Mucosa of gallbladder (tissue), 1 donor: ENCODE results near the gene ACSF2. TPM values are rescaled to one million over a fixed set of nuclear protein-coding genes. Genes with fewer than 3 reads are reported as not detected.

Source experiments
- total RNA-seq: library from RNA; stranded (reverse); gene quantifications from one replicate; pipeline ENCODE4 v1.2.1, GENCODE V29; 2021
- donor health status: DM: no; HTN: no; CAD: no.

ACSF2 gene
- total RNA-seq, 1 donor from 2014 or later, result 67.5 TPM

Other genes starting within 250 kb of the ACSF2 start
- 421 TPM for gene COL1A1, start 224.6 kb upstream of the ACSF2 start, total RNA-seq
- 27.2 TPM for gene TMEM92, start 151.8 kb upstream of the ACSF2 start, total RNA-seq
- 37.0 TPM for gene XYLT2, start 80.1 kb upstream of the ACSF2 start, total RNA-seq
- 55.5 TPM for gene MRPL27, start 53.0 kb upstream of the ACSF2 start, total RNA-seq
- gene EME1, start 53.0 kb upstream of the ACSF2 start, total RNA-seq, result 1.4 TPM
- 71.2 TPM for gene LRRC59, start 28.7 kb upstream of the ACSF2 start, total RNA-seq
- 2.1 TPM for gene CHAD, start 42.7 kb downstream of the ACSF2 start, total RNA-seq
- gene RSAD1, start 52.6 kb downstream of the ACSF2 start, total RNA-seq, result 35.4 TPM
- gene MYCBPAP, start 82.2 kb downstream of the ACSF2 start, total RNA-seq, result 4.6 TPM
- 92.7 TPM for gene EPN3, start 106.5 kb downstream of the ACSF2 start, total RNA-seq
- gene SPATA20, start 121.0 kb downstream of the ACSF2 start, total RNA-seq, result 70.0 TPM
- 0.26 TPM for gene CACNA1G, start 134.5 kb downstream of the ACSF2 start, total RNA-seq
- gene ABCC3, start 208.7 kb downstream of the ACSF2 start, total RNA-seq, result 367 TPM